NCI-H524 (cell line): ENCODE data around the gene KCTD2.
"Not testable (repeated sequence)": the region's sequence is repeated elsewhere in the genome, so short reads cannot be mapped to it uniquely, and the experiment has no call there.

Experiments
- DNase-seq, 2 experiments: peaks; one replicate each; lab custom pipeline; 2025; lab: John Stamatoyannopoulos, UW

The KCTD2 gene

GRCh38 chr17:75020331-75021110 is 26.5 kb upstream of the KCTD2 start:
- DNase-seq: no peak

DNA sequence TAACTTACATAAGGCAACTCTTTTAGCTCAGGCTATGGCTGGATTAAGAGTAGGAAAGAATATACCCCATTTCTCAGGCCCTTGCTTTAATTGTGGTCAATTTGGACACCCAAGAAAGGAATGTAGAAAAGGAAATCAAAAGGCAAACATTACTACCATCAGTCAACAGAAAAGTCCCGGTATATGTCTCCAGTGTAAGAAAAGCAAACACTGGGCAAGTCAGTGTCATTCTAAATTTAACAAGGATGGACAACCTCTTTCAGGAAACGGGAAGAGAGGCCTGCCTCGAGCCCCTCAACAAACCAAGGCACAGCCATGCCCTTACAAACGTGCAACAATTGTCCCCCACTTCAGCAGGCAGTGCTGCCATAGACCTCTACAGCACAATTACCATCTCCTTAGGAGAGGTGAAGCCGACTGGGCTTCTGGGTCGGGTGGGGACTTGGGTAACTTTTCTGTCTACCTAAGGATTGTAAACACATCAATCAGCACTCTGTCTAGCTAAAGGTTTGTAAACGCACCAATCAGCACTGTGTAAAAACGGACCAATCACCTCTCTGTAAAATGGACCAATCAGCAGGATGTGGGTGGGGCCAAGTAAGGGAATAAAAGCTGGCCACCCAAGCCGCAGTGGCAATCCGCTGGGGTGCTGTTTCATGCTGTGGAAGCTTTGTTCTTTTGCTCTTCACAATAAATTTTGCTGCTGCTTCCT is 22.2 kb upstream of the KCTD2 start:
- DNase-seq: no peak

- not testable (repeated sequence) for DNase-seq
Measured at GRCh38 chr17:75025398-75025734, 21.7 kb upstream of the KCTD2 start.

GRCh38 chr17:75026650-75027049 is 20.4 kb upstream of the KCTD2 start:
- not testable (repeated sequence) for DNase-seq

- peak in 1 of 2 experiments; percentile 45 for DNase-seq
Measured at GRCh38 chr17:75030161-75030560, 16.9 kb upstream of the KCTD2 start.

DNA sequence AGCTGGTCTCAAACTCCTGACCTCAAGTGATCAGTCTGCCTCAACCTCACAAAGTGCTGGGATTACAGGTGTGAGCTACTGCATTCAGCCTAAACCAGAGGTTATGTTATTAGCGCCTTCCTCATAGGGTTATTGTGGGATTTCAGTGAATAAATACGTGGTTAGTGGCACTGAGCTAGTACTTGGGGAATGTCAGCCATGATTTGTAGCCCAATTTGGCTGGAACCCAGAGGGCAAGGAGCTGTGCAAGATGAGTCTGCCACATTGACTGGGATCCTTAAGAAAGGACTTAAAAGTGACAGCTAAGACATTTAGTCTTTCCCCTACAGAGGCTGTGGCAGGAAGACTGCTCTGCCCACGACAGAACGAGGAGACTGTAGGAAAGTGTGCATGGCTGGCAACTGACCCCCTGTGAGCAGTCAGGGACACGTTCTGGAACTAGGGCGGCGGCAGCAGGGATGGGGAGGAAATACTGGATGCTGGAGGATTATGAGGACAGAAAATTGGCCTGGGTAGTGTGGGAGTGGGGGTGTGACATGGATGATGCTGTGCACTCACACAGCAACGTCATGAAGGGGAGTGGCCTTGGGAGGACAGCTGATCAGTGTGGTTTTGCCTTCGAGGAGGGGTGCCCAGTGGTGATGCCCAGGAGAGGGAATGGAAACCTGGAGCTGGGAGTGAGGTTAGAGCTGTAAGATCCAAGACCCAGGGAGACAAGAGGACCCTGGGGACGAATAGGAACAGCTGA is 14.9 kb upstream of the KCTD2 start:
- peak; percentile 91 to 95 for DNase-seq

DNA sequence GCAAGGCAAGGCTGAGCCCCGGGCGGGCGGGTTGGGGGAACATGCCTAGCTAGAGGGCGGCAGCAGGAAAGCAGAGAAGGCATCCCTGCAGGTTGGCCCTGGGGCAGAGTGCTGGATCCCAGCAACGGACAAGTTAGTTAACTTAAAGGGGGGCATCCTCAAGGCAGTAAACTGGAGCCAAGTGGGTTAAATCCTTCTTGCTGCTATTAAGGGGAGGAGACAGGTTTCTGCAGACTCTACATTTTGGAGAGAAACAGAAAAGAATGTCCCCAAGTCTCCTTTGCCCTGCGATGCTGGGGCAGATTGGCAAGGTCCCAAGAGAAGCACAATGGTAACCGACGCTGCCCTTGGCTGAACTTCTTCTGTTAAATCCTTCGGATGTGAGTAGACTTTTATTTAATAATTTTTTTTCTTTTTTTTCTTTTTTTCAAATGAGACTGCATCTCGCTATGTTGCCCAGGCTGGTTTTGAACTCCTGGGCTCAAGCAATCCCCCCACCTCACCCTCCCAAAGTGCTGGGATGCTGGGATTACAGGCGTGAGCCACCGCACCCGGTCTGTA is 14.2 kb upstream of the KCTD2 start:
- peak in 1 of 2 experiments; percentile 60 for DNase-seq

DNA sequence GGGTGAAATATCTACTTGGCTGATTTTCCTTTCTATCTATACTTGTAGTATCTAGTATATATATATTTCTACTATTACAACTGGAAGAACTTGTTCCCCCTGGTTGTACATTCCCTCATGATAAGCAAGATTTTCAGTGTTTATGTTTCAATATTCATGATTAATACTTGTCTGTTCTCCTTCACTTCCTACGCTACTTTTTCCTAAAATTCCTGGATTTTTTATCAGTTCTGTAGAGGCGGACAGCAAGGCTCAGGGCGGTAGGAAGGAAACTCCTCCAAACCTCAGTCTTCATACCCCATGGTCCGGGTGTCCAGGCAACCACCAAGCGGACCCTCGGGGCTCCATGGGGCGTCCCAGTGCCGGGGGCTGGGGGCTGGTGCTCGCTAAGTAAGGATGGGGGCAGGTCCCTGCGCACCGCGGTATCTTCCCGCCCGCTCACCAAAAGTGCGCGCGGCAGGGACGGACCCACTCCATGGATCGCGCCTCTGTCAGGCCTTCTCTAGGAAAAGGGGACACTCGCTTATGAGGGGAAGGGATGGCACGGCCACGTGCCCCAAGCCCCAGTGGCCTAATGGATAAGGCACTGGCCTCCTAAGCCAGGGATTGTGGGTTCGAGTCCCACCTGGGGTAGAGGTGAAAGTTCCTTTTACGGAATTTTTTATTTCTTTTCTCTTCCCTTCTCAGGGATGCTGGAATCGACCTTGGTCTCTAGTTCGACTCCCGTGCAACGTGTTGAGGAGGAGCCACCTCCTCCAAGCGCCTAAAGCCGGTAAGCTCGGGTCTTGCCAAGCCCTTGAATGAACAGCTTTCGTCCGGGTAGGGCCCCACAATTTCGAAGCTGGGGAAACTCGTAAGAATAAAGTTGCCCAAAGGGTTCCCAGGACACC is 13.4 kb upstream of the KCTD2 start:
- DNase-seq: peak; percentile 99 to 100

DNA sequence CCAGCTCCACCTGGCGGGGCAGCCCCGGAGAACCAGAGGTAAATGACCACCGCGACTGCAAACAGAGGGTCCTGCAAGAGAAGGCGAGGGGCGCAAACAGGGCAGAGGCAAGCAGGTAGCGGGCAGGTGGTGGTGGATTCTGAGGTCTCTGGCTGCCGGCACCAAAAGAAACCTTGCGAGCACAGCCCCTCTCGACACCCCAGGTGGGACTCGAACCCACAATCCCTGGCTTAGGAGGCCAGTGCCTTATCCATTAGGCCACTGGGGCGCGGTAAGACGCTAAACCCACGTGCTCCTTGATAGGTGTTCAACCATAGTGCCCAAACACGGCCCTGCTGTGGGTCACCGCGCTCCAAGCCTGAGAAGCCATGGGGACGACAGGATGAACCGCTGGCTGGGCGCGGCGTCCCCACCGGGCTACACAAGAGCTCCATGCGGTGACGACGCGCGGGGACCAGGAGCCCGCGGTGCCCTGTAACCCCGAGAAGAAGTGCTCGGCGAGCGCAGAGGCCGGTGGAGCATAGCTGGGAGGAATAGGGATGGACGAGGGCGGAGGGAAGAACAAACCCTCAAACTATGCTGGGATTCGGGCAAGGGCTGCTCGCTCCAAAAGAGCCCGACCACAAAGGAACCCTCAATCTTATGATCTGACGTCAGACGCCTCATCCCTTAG is 12.7 kb upstream of the KCTD2 start:
- peak; percentile 99 for DNase-seq

DNA sequence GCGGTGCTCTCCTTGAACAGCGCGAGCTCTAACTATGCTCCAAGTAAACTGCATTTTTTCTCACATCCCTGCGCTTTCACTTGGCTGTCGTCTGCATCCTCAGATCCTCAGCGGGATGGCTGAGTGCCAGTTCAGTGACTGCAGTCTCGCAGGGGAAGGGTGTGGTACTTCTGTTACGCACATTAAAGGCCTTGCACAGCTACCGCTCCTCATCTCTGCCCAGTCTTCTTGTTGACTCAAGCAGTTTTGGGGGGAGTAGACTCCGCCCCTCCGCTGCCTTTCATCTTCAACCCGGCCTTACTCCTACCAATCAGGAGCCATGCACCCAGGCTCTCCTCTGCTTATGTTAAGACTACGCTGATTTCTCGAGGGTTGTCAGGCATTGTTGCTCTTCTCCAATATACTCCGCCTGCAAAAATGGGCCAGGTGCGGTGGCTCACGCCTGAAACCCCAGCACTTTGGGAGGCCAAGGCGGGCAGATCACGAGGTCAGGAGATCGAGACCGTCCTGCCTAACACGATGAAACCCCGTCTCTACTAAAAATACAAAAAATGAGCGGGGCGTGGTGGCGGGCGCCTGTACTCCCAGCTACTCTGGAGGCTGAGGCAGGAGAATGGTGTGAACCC is 10.3 kb upstream of the KCTD2 start:
- DNase-seq: no peak

- no peak for DNase-seq
Measured at GRCh38 chr17:75039238-75039637, 7.8 kb upstream of the KCTD2 start.

DNA sequence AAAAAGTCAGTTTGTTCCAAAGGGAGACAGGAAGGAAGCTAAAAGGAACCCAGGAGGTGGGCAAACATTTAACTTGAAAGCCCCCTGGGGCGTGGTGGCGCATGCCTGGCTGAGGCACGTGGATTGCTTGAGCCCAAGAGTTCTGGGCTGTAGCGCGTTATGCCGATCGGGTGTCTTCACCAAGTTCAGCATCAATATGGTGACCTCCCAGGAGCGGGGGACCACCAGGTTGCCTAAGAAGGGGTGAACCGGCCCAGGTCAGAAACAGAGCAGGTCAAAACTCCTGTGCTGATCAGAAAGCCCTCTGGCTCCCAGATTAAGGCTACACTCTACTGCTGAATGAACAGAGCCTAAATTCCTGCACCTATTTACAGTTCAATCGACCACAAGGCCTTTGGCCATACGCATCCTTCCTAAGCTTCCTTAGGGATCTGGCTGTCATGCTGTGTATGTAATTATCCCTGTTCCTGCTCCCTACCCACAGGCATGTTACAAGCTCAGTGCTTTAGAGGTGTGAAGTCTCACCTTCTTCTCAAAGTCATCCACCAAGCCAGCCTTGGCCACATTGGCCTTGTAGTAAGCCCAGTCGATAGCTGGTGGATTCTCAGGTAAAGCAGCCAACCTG is 5.3 kb upstream of the KCTD2 start:
- no peak for DNase-seq

GRCh38 chr17:75043789-75044188 is 3.2 kb upstream of the KCTD2 start:
- not testable (repeated sequence) for DNase-seq

DNA sequence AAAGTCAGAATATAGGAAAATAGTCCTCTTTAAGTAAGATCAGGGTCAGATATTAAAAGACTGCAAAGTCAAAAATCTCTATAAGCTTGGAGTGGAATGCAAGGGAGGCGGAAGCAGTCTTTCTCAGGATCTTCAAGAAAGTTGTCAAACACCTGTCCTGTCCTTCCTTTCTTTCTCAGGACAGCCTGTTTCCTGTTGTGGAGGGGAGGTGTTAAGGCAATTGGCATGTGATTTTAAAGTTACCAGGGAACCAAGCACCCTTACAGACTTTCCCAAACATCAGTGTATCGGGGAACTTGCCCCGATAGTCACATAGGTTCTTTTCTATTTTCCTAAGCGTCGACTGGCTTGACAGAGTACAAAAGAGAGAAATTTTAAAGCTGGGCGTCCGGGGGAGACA is 2.3 kb upstream of the KCTD2 start:
- no peak for DNase-seq

DNA sequence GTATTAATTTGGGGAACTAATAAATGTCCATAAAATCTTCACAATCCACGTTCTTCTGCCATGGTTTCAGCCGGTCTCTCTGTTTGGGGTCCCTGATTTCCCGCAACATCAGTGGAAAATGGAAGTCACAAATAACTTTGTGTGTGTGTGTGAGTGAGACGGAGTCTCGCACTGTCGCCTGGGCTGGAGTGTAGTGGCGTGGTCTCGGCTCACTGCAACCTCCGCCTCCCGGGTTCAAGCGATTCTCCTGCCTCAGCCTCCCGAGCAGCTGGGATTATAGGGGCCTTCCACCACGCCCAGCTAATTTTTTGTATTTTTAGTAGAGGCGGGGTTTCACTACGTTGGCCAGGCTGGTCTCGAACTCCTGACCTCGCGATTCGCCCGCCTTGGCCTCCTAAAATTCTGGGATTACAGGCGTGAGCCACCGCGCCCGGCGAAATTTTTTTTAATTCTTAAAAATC is 1.0 kb upstream of the KCTD2 start:
- DNase-seq: not testable (repeated sequence)

DNA sequence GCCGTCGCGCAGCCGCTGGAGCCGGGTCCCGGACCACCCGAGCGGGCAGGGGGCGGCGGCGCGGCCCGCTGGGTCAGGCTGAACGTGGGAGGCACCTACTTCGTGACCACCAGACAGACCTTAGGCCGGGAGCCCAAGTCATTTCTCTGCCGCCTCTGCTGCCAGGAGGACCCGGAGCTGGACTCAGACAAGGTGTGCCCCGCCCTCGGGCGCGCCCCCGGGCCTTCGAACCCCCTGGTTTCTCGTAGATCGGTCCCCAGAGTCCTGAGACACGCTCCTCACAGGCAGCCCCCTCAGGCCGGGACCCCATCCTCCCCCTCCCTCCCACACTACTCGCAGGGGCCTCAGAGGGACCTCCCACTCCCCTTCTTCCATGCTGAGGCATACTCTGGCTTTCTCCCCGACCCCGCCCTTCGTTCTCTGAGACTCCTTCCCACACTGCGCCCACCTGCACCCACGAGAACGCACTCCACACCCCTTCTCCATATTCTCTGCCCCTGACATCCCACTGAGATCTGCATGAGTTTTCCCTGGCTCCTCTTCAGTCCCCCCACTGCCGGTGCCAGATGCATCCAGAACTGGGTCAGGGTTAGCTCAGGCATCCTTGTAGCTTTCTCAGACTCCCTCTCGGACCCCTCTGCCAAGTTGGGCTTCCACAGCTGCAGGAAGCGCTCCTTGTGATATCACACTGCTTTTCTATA is 523 bp downstream of the KCTD2 start:
- DNase-seq: peak in 1 of 2 experiments; percentile 47

DNA sequence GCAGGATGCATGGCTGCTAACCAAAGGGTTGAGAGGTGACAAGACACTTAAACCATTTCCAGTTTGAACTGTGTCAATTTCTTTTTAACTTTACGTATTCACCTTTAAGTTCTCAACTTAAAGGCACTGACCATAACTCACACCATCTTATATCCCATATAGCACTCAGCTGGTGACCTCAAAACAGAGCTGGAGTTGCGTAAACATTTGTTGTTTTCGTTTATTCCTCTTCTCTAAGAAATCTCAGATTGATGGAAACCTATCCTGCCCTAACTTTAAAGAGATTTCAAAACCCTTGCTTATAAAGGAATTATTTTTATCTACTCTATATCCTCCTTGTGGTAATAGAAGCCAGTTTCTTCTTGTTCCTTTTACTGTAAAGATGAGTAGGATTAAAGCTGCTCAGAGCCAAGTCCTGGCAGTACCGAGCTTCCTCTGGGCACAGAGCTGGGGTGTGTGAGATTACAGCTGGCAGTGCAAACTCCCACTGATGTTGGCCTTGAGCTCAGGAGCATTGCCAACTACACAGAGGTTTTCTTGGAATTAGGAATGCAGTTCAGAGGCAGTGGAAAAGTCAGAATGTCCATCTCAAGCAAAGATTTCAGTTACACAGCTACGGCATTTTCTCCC is 1.3 kb downstream of the KCTD2 start:
- no peak for DNase-seq

- no peak for DNase-seq
Measured at GRCh38 chr17:75049057-75049456, 2.0 kb downstream of the KCTD2 start.

GRCh38 chr17:75049706-75050105 is 2.7 kb downstream of the KCTD2 start:
- no peak for DNase-seq
